Left ventricle myocardium inferior (tissue), 1 donor: ENCODE measurements around the gene TINAGL1. TPM values are rescaled to one million over a fixed set of nuclear protein-coding genes. Genes with fewer than 3 reads are reported as not detected.

Source experiments
- DNase-seq: peaks from one replicate; pipeline ENCODE4 v3.0.0-alpha.2; 2020
- H3K27ac ChIP-seq: fragments of 200-600 bp; replicated peaks from 2 replicates; pipeline ENCODE4 v1.8.0; 2021
- H3K27me3 ChIP-seq: fragments of 200-600 bp; 2 replicates; pipeline ENCODE4 v1.8.0; 2021; ENCODE audit warnings: low read depth
- H3K36me3 ChIP-seq: fragments of 200-600 bp; 2 replicates; pipeline ENCODE4 v1.8.0; 2021
- H3K4me1 ChIP-seq: fragments of 200-600 bp; 2 replicates; pipeline ENCODE4 v1.8.0; 2021
- H3K4me3 ChIP-seq: fragments of 200-600 bp; 2 replicates; pipeline ENCODE4 v1.8.0; 2021; ENCODE audit warnings: mild to moderate bottlenecking, moderate library complexity
- H3K9me3 ChIP-seq: fragments of 200-600 bp; replicated peaks from 2 replicates; pipeline ENCODE4 v1.8.0; 2021
- intact Hi-C: fragments of 100-400 bp; cut with micrococcal nuclease; formaldehyde crosslinking; loops from one replicate; pipeline ENCODE4 v1.11.0; 2022
- total RNA-seq: library from RNA; stranded (reverse); fragmentation: NEBNext Ultra II Directional; extraction: Animal tissue kit (Norgen Biotek cat#: 25700); gene quantifications from one replicate; pipeline ENCODE4 v1.2.1, GENCODE V29; 2021
- TF ChIP-seq, protein P1 (sequence below): fragments of 200-600 bp; IDR thresholded peaks from 2 replicates; pipeline ENCODE4 v1.8.0; 2021; ENCODE audit warnings: antibody characterized with exemption, mild to moderate bottlenecking, borderline replicate concordance
- donor health status: DM: no; HTN: yes; CAD: no; lungs with severe emphysema.

The TINAGL1 gene
- total RNA-seq, 1 donor from 2014 or later = 223 TPM

DNA sequence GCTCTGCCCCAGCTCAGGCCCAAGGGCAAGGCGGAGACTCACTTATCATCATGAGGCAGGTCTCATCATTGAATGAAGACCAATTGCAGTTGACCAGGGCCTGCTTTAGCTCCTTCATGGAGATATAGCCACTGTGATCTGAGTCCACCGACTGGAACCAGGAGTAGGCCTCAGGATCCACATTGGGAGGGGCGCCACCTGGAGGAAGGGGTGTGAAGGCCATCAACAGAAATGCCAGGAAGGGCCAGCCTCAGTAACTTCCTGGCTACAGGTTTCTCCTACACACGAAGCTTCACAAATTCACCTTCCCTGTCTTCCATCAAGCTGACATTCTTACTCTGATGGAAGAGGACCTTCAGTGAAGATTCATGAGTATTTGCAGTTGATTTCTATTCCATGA, 56.8 kb downstream of the TINAGL1 start:
- Histone ChIP-seq H3K4me1 (peaks cover 99% of the 10 kb centered on the region), H3K27ac (peak overlapping the region; percentile 95), H3K9me3 (no peaks in the 10 kb centered on the region), H3K36me3 (peaks cover 66% of the 10 kb centered on the region), H3K4me3 (no peak overlapping the region), H3K27me3 (no peaks in the 10 kb centered on the region)
- intact Hi-C loops = no loop called here
- TF ChIP-seq, protein P1, sequence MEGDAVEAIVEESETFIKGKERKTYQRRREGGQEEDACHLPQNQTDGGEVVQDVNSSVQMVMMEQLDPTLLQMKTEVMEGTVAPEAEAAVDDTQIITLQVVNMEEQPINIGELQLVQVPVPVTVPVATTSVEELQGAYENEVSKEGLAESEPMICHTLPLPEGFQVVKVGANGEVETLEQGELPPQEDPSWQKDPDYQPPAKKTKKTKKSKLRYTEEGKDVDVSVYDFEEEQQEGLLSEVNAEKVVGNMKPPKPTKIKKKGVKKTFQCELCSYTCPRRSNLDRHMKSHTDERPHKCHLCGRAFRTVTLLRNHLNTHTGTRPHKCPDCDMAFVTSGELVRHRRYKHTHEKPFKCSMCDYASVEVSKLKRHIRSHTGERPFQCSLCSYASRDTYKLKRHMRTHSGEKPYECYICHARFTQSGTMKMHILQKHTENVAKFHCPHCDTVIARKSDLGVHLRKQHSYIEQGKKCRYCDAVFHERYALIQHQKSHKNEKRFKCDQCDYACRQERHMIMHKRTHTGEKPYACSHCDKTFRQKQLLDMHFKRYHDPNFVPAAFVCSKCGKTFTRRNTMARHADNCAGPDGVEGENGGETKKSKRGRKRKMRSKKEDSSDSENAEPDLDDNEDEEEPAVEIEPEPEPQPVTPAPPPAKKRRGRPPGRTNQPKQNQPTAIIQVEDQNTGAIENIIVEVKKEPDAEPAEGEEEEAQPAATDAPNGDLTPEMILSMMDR = peak; percentile 53
- no peak for DNase-seq

Other genes starting within 250 kb of the TINAGL1 start
- gene FABP3, start 203.4 kb upstream of the TINAGL1 start, total RNA-seq = 4,737 TPM
- 1.6 TPM for gene SERINC2, start 163.3 kb upstream of the TINAGL1 start, total RNA-seq
- 0.44 TPM for gene HCRTR1, start 41.2 kb downstream of the TINAGL1 start, total RNA-seq
- 36.4 TPM for gene PEF1, start 68.4 kb downstream of the TINAGL1 start, total RNA-seq
- gene COL16A1, start 127.5 kb downstream of the TINAGL1 start, total RNA-seq = 18.3 TPM
- 12.1 TPM for gene ADGRB2, start 187.8 kb downstream of the TINAGL1 start, total RNA-seq
- gene SPOCD1, start 239.5 kb downstream of the TINAGL1 start, total RNA-seq = not detected